Lower lobe of right lung (tissue), 2 donors: Measurements from ENCODE around the gene GDF7. TPM values are rescaled to one million over a fixed set of nuclear protein-coding genes. Genes with fewer than 3 reads are reported as not detected.
A peak's percentile ranks its signal among the peaks of the same experiment; 100 is the strongest.

ENCODE experiments used
- ATAC-seq, 2 donors: fragments of 200-7000 bp; cut with Tn5 transposase; one replicate each; pipeline ENCODE4 v1.9.1; 2020 to 2022; ENCODE audit warnings: mild to moderate bottlenecking in 2 of 2, moderate library complexity in 2 of 2
- DNase-seq: peaks from one replicate; pipeline ENCODE4 v3.0.0-alpha.2; 2020
- H3K27ac ChIP-seq: fragments of 200-600 bp; one replicate; pipeline ENCODE4 v1.8.0; 2022
- H3K27me3 ChIP-seq: fragments of 200-600 bp; one replicate; pipeline ENCODE4 v1.8.0; 2022; ENCODE audit warnings: low read depth
- H3K36me3 ChIP-seq: fragments of 200-600 bp; one replicate; pipeline ENCODE4 v1.8.0; 2022; ENCODE audit warnings: mild to moderate bottlenecking
- H3K4me1 ChIP-seq: fragments of 200-600 bp; one replicate; pipeline ENCODE4 v1.8.0; 2022
- H3K4me3 ChIP-seq: fragments of 200-600 bp; one replicate; pipeline ENCODE4 v1.8.0; 2022; ENCODE audit warnings: mild to moderate bottlenecking
- H3K9me3 ChIP-seq: fragments of 200-600 bp; one replicate; pipeline ENCODE4 v1.8.0; 2022
- CTCF ChIP-seq: fragments of 200-600 bp; IDR thresholded peaks from one replicate; pipeline ENCODE4 v1.8.0; 2022; ENCODE audit warnings: antibody characterized with exemption, mild to moderate bottlenecking
- intact Hi-C: fragments of 100-400 bp; cut with DNase I; formaldehyde crosslinking; loops from one replicate; pipeline ENCODE4 v1.11.0; 2022
- total RNA-seq: library from RNA; stranded (reverse); fragmentation: NEBNext Ultra II Directional; extraction: Animal tissue kit (Norgen Biotek cat#: 25700); gene quantifications from one replicate; pipeline ENCODE4 v1.2.1, GENCODE V29; 2021
- donor health status: DM: no; HTN: yes; CAD: no; lungs with severe emphysema.

Gene GDF7
- total RNA-seq, 1 donor from 2014 or later, result 0.62 TPM

GRCh38 chr2:20680744-20681375 is 13.9 kb downstream of the GDF7 start:
- no peaks in the 10 kb centered on the region for H3K9me3 ChIP-seq
- peaks cover 13% of the 10 kb centered on the region for H3K36me3 ChIP-seq
- no peak overlapping the region for H3K4me3 ChIP-seq
- TF ChIP-seq CTCF, result no peak
- DNase-seq (no peak), ATAC-seq (no peak)
- no peaks in the 10 kb centered on the region for H3K4me1 ChIP-seq
- intact Hi-C loops, result no loop called here
- no peak overlapping the region for H3K27ac ChIP-seq
- no peaks in the 10 kb centered on the region for H3K27me3 ChIP-seq

- Histone ChIP-seq H3K27me3 (no peaks in the 10 kb centered on the region), H3K36me3 (peaks cover 16% of the 10 kb centered on the region), H3K9me3 (no peaks in the 10 kb centered on the region), H3K27ac (no peak overlapping the region), H3K4me1 (no peaks in the 10 kb centered on the region), H3K4me3 (no peak overlapping the region)
- peak; percentile 52 for TF ChIP-seq CTCF
- intact Hi-C loops, result no loop called here
- ATAC-seq (peak; percentile 36 to 70), DNase-seq (no peak)
Measured at GRCh38 chr2:20682167-20682920, 15.4 kb downstream of the GDF7 start.

GRCh38 chr2:20684581-20685063 is 17.7 kb downstream of the GDF7 start:
- intact Hi-C loops, result no loop called here
- DNase-seq (no peak), ATAC-seq (no peak)
- Histone ChIP-seq H3K36me3 (peaks cover 16% of the 10 kb centered on the region), H3K9me3 (no peaks in the 10 kb centered on the region), H3K27ac (no peak overlapping the region), H3K4me3 (no peak overlapping the region), H3K27me3 (no peaks in the 10 kb centered on the region), H3K4me1 (no peaks in the 10 kb centered on the region)
- TF ChIP-seq CTCF, result no peak

GRCh38 chr2:20687260-20687832 is 20.4 kb downstream of the GDF7 start:
- H3K36me3 ChIP-seq, result peaks cover 12% of the 10 kb centered on the region
- H3K27ac ChIP-seq, result no peak overlapping the region
- no peaks in the 10 kb centered on the region for H3K4me1 ChIP-seq
- no peaks in the 10 kb centered on the region for H3K27me3 ChIP-seq
- intact Hi-C loops, result no loop called here
- no peaks in the 10 kb centered on the region for H3K9me3 ChIP-seq
- DNase-seq, result no peak
- ATAC-seq, result no peak
- no peak overlapping the region for H3K4me3 ChIP-seq
- TF ChIP-seq CTCF, result no peak

- Histone ChIP-seq H3K27ac (no peak overlapping the region), H3K9me3 (no peaks in the 10 kb centered on the region), H3K4me1 (no peaks in the 10 kb centered on the region), H3K36me3 (peaks cover 17% of the 10 kb centered on the region), H3K27me3 (no peaks in the 10 kb centered on the region), H3K4me3 (no peak overlapping the region)
- intact Hi-C loops, result no loop called here
- DNase-seq (no peak), ATAC-seq (peak; percentile 68 to 78)
- TF ChIP-seq CTCF, result no peak
Measured at GRCh38 chr2:20689428-20690264, 22.7 kb downstream of the GDF7 start.
